HepG2 (cell line): Measurements from ENCODE around the gene ATOH8. TPM values are rescaled to one million over a fixed set of nuclear protein-coding genes. Genes with fewer than 3 reads are reported as not detected.
A peak's percentile ranks its signal among the peaks of the same experiment; 100 is the strongest.

Source experiments
- ADNP ChIP-seq: sonication (generic); formaldehyde crosslinking; IDR thresholded peaks from 2 replicates; pipeline ENCODE4 v1.4.0; 2020; ENCODE audit warnings: missing genetic modification reagents
- CCDC6 ChIP-seq: sonication (generic); formaldehyde crosslinking; IDR thresholded peaks from 2 replicates; pipeline ENCODE4 v1.8.1; 2022; ENCODE audit warnings: mild to moderate bottlenecking, missing genetic modification reagents, moderate library complexity
- CHD4 ChIP-seq: fragments of 200-600 bp; sonication (generic); IDR thresholded peaks from 2 replicates; pipeline ENCODE4 v1.7.0; 2017; ENCODE audit warnings: mild to moderate bottlenecking, low read length, borderline replicate concordance
- ELF1 ChIP-seq: sonication (generic); formaldehyde crosslinking; IDR thresholded peaks from 2 replicates; pipeline ENCODE4 v1.4.0; 2020; ENCODE audit warnings: missing genetic modification reagents
- EP300 ChIP-seq, 3 experiments: sonication (generic) in 1 of 3; formaldehyde crosslinking in 1 of 3; IDR thresholded peaks; 2 replicates each; pipeline versions ENCODE4 v1.5.1 to v1.6.1; 2011 to 2020; ENCODE audit warnings: low read depth in 2 of 3, low read length in 2 of 3, borderline replicate concordance in 1 of 3, improper control_type of control experiment in 1 of 3, mild to moderate bottlenecking in 1 of 3, missing genetic modification reagents in 1 of 3, moderate library complexity in 1 of 3
- GATAD2A ChIP-seq: IDR thresholded peaks from 2 replicates; pipeline ENCODE4 v1.6.1; 2016
- HDAC1 ChIP-seq: sonication (generic); formaldehyde crosslinking; IDR thresholded peaks from 2 replicates; pipeline ENCODE4 v1.5.1; 2020; ENCODE audit warnings: mild to moderate bottlenecking, missing genetic modification reagents
- HDAC6 ChIP-seq: fragments of 200-600 bp; sonication (generic); IDR thresholded peaks from 2 replicates; pipeline ENCODE4 v1.7.0; 2017; ENCODE audit warnings: mild to moderate bottlenecking, antibody characterized with exemption, low read length, low read depth
- KLF15 ChIP-seq: sonication (generic); formaldehyde crosslinking; IDR thresholded peaks from 2 replicates; pipeline ENCODE4 v1.8.1; 2023; ENCODE audit warnings: borderline replicate concordance, mild to moderate bottlenecking, inconsistent platforms, missing genetic modification reagents, mixed read lengths
- MNT ChIP-seq: fragments of 450-650 bp; IDR thresholded peaks from 2 replicates; pipeline ENCODE4 v1.6.1; 2016
- SRF ChIP-seq: IDR thresholded peaks from 2 replicates; pipeline ENCODE4 v1.6.1; 2011; ENCODE audit warnings: mild to moderate bottlenecking, low read depth, low read length, moderate library complexity
- TEAD3 ChIP-seq: optimal IDR thresholded peaks from 2 replicates; pipeline ENCODE3; 2016; ENCODE audit warnings: borderline replicate concordance
- ZBED4 ChIP-seq: sonication (generic); formaldehyde crosslinking; IDR thresholded peaks from 2 replicates; pipeline ENCODE4 v1.4.0; 2020; ENCODE audit warnings: missing genetic modification reagents, borderline replicate concordance
- ZBTB4 ChIP-seq: sonication (generic); formaldehyde crosslinking; IDR thresholded peaks from 2 replicates; pipeline ENCODE4 v1.4.0; 2020; ENCODE audit warnings: missing genetic modification reagents, mild to moderate bottlenecking, borderline replicate concordance
- ZFP90 ChIP-seq: sonication (generic); formaldehyde crosslinking; IDR thresholded peaks from 2 replicates; pipeline ENCODE4 v1.8.0; 2022; ENCODE audit warnings: missing genetic modification reagents, mild to moderate bottlenecking, inconsistent platforms, borderline replicate concordance
- ZMAT3 ChIP-seq: sonication (generic); formaldehyde crosslinking; conservative IDR thresholded peaks from 2 replicates; pipeline ENCODE4 v1.7.0; 2021; ENCODE audit warnings: missing genetic modification reagents
- ZNF101 ChIP-seq: sonication (generic); formaldehyde crosslinking; IDR thresholded peaks from 2 replicates; pipeline ENCODE4 v1.4.0; 2020; ENCODE audit warnings: mild to moderate bottlenecking, low read depth, missing genetic modification reagents, borderline replicate concordance
- ZNF18 ChIP-seq: sonication (generic); formaldehyde crosslinking; IDR thresholded peaks from 2 replicates; pipeline ENCODE4 v1.8.0; 2022; ENCODE audit warnings: mild to moderate bottlenecking, missing genetic modification reagents; ENCODE audit not compliant: insufficient replicate concordance
- ZNF282 ChIP-seq: fragments of 450-650 bp; IDR thresholded peaks from 2 replicates; pipeline ENCODE4 v1.6.1; 2018; ENCODE audit not compliant: partially characterized antibody
- ZNF326 ChIP-seq: sonication (generic); formaldehyde crosslinking; IDR thresholded peaks from 2 replicates; pipeline ENCODE4 v1.4.0; 2020; ENCODE audit warnings: missing genetic modification reagents, borderline replicate concordance
- ZNF792 ChIP-seq: IDR thresholded peaks from 2 replicates; pipeline ENCODE4 v1.6.1; 2016
- polyA plus RNA-seq, 8 experiments: library from polyadenylated mRNA; depleted of rRNA in 3 of 8; stranded (reverse) in 7 of 8; unstranded in 1 of 8; fragments of >200 nt; fragmentation: Illumina TruSeq in 4 of 8; extraction: Trizol in 4 of 8; gene quantifications; 2 replicates each; pipeline versions ENCODE4 v1.2.1 to v1.2.3, GENCODE V29; 2011 to 2016; ENCODE audit warnings: low read depth in 4 of 8, missing spikeins in 1 of 8, mixed read lengths in 1 of 8; ENCODE audit not compliant: insufficient read depth in 1 of 8
- total RNA-seq, 5 experiments: library from RNA; depleted of rRNA; stranded (reverse); fragments of >200 nt; fragmentation: Illumina TruSeq; extraction: Trizol; gene quantifications; 2 replicates each; pipeline ENCODE4 v1.2.3, GENCODE V29; 2016; ENCODE audit warnings: low read depth in 1 of 5

ATOH8 gene
- total and polyA plus RNA-seq, 2 of the 13 experiments (the other 11 are each of a cell fraction or from before 2014, with no cell fraction given) = 0.13 to 0.61 TPM

GRCh38 chr2:85705680-85706039, 48.1 kb upstream of the ATOH8 start (continued):
- TF ChIP-seq ZNF18 (CRISPR knock-in tag) (no peak), CCDC6 (CRISPR knock-in tag) (no peak), CHD4 (no peak), HDAC6 (no peak), ZNF326 (CRISPR knock-in tag) (no peak), MNT (no peak), SRF (no peak), HDAC1 (CRISPR knock-in tag) (no peak), TEAD3 (CRISPR knock-in tag) (peak; percentile 53), ZMAT3 (CRISPR knock-in tag) (no peak), EP300 (IDR thresholded peaks at IDR 0.05; ENCODE audit: low read depth in 2 of 2, low read length in 2 of 2) (peak in 1 of 2 experiments; percentile 30; a peak in 1 of 4 replicates), EP300 (CRISPR knock-in tag; IDR thresholded peaks at IDR 0.05; ENCODE audit: borderline replicate concordance) (no peak), ADNP (CRISPR knock-in tag) (no peak), ZNF101 (CRISPR knock-in tag) (no peak), ELF1 (CRISPR knock-in tag) (no peak), KLF15 (CRISPR knock-in tag) (no peak), ZBTB4 (no peak), GATAD2A (CRISPR knock-in tag) (peak; percentile 91), ZNF792 (CRISPR knock-in tag) (no peak), ZNF282 (no peak), ZBED4 (CRISPR knock-in tag) (no peak), ZFP90 (CRISPR knock-in tag) (no peak)
